T-helper 9 cell (primary cell): Measurements from ENCODE around the gene TDRD10.

ENCODE experiments used
- DNase-seq: peaks from one replicate; pipeline ENCODE4 v3.0.0-alpha.2; 2020

TDRD10 gene

DNA sequence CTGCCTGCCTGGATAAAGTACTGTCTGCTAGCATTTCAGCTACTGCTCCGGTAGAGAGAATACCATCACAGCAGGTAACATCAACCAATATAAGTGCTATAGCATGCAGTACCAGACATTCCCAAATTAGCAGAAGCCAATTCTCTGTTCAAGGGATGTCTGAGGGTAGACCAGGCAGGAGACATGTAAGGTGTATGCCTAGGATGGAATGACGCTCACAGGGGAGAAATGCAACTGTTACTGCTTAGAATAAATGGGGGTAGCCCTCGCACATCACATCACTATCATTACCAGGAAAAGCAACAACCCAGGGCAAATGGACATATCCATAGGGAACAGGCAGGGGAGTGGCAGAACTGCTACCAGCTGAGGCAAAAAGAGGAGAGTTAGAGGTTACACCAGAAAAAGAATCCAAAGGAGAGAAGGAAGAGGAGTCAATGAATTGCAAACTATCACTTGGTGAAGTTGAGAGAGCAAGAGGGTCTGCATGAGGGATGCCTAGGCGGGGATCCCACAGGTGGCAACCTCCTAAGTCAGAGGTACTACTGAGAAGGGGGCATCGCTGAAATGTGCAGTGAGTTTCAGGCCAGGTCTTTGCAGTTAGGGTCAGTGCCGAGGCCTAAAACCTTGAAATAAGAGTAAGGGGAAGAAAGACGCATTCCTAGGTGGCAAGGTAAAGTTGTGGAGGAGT lies 55.4 kb downstream of the TDRD10 start:
- no peak for DNase-seq

DNA sequence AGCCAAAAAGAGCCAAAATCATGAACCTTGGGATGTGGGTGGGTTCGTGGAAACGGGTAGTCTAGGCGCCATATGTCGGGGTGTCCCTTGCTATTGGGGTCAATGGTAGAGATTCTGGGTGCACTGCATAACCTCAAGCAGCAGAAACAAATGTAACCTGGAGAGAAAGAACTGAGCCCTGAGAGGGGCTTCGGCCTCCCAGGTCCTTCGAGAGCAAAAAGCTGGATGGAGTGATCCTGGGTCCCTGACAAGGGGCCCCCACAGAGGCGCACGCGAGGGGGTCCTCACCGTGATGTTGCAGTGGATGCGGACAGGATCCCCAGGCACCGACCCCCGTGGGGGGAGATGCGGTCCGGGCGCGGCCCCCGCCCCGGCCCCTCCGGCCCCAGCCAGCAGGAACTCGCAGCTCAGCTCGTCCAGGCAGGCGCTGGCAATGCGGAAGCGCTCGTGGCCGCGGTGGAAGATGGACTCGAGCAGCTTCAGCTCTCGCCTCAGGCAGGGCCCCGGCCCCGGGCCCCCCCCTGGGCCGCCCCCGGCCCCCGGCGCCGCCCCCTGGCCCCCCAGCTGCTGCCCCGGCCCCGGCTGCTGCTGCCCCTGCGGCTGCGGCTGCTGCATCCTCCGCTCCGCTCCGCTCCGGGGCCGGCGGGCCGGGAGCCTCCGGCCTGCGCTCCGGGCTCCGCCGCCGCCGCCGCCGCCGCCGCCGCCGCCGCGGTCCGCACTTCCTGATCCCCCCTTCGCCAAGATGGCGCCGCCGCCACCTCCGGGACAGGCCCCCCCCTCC lies 56.1 kb downstream of the TDRD10 start, which contains the start of gene UBE2Q1:
Gene UBE2Q1, minus strand, starts transcription at position 724 of the 781 bp plus-strand sequence. Its CDS starts 109 bp downstream, at position 615.
- DNase-seq: peak; percentile 12

DNA sequence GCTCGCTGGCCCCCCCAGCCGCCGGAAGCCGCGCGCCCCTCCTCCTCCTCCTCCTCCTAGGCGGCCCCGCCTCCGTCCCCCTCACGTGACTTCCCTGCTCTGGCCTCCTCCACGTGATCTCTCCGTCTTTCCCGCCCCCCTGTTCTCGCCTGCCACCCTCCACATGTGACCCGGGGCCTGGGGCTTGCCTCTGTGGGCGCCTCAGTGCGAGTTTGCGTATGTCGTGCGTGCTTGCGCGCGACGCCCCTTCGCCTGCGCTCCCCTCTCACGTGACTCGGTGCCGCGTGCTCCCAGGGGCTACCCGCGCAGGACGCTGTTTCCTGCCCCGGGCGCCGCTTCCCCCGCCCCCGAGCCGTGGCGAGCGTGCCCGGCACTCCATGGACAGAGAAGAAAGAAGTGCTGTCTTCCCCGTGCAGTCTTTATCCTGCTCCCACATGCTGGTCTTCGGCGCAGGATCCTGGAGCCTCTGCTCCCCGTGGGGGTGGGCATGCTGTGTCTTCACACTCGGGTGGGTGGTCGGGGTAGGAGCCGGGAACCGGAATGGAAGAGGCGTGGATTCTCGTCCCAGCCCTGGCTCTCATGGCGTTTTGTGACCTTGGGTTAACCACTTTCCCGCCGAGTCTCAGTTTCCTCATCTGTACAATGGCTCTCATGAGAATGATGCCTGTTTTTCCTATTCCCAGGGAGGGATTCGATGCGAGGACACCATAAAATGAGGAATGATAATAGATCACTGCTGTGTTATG lies 56.9 kb downstream of the TDRD10 start:
- DNase-seq: peak; percentile 99

DNA sequence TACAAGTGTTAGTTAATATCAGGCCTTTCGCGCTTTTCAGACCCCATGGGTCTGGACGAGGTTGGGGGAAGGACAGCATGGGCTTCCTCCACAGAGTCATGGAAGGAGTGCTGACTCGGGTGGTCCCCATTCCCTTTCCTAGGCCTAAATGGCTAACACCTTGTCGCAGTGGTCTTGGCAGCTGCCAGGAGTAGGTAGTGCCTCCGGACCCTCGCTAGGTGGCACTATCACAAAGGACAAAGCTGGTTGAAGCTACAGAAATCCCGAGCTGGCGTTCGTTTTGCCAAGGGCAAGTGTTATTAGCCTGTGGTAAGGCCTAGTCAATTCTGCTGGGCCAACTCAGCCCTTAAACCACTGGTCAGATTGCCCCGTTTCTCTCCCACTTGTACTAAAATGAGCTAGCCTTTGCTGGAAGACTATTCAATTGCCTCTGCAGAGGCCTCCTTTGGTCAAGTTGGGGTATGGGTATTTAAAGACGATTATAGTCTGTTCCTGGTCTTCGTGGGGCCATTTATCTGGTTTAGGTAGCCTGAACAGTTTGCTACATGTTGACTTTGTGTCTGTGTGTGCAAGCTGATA lies 57.5 kb downstream of the TDRD10 start:
- peak; percentile 75 for DNase-seq

DNA sequence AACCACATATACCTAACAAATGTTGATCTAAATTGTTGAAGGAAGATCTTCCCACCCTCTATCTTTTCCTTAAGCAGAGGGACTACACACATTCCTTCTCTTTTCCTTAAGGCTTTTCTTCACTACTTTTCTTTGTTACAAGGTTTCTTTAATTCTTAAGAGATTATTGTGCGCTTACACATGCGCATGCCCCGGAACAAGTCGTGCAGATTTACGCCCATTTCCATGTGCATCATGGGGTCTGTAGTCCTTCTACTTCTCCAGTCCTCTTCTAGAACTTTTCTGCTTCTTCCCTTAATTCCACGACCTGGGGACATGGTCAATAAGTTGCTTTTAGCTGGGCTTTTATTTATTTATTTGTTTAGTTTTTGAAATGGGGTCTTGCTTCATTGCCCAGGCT lies 63.9 kb downstream of the TDRD10 start:
- DNase-seq: no peak

DNA sequence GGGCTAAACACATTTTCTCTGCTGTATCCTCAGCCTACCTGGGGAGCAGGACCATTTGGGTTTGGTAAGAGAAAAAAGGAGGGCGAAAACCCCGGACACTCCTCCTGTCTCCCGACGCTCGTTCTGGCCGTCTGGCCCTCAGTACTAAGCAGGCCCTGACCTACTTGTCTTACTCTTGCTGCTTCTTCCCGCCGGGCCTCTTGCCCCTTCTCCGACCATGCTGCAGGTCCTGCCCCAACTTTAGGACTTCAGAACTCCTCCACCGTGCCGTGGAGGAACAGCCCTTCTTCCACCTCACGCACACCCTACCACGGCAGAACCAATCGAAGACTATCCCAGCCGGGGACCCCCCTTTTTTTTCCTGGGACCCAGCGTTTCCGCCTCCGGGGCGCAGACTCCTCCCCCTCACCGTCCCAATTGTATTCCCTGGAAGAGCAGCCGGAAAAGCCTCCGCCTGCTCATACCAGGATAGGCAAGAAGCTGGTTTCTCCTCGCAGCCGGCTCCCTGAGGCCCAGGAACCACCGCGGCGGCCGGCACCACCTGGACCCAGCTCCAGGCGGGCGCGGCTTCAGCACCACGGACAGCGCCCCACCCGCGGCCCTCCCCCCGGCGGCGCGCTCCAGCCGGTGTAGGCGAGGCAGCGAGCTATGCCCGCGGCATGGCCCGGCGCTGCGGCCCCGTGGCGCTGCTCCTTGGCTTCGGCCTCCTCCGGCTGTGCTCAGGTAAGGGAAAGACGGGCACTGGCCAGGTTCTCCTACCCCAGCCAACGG lies 65.6 kb downstream of the TDRD10 start, which contains the start of gene CHRNB2:
Gene CHRNB2, plus strand, starts transcription at position 393 of the 771 bp plus-strand sequence. Its CDS starts 267 bp downstream, at position 660.
- peak; percentile 74 for DNase-seq

DNA sequence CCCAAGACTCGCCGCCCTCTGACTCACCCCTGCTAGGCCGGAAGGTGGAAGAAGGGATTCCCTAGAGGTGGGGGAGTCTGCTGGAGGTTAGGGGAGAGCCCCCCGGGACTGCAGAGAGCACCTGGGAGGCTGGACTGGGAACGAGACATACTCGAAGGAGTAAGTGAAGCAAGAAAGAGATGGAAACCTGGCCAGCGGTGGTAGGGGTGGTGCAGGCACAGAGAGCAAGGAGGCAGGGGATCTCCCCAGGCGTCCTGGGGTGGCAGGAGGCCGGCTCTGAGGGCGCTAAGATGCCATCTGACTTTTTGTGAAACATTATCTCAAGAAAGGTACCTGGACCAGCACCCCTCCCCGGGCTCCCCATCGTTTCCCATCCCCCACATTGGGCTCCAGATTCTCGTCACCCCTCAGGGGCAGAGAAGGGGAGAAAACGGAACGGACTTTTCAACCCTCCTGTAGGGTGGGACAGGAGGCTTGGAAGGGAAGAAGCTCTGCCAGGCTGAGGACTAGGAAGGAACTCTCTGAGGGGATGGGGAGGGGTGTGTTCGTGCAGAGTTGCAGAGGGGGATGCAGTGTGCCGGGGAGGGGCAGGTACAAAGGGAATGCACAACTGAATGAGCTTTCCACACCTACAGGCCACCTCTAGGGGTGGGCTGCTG lies 66.3 kb downstream of the TDRD10 start:
- DNase-seq: no peak

DNA sequence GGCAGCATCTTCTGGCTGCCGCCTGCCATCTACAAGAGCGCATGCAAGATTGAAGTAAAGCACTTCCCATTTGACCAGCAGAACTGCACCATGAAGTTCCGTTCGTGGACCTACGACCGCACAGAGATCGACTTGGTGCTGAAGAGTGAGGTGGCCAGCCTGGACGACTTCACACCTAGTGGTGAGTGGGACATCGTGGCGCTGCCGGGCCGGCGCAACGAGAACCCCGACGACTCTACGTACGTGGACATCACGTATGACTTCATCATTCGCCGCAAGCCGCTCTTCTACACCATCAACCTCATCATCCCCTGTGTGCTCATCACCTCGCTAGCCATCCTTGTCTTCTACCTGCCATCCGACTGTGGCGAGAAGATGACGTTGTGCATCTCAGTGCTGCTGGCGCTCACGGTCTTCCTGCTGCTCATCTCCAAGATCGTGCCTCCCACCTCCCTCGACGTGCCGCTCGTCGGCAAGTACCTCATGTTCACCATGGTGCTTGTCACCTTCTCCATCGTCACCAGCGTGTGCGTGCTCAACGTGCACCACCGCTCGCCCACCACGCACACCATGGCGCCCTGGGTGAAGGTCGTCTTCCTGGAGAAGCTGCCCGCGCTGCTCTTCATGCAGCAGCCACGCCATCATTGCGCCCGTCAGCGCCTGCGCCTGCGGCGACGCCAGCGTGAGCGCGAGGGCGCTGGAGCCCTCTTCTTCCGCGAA lies 69.4 kb downstream of the TDRD10 start:
- no peak for DNase-seq

DNA sequence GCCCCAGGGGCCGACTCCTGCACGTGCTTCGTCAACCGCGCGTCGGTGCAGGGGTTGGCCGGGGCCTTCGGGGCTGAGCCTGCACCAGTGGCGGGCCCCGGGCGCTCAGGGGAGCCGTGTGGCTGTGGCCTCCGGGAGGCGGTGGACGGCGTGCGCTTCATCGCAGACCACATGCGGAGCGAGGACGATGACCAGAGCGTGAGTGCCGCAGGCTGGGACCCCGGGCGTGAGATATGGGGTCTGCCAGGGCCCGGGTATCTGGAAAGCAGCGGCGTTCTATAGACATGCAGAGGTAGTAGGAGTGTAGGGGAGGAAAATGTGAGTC lies 69.9 kb downstream of the TDRD10 start:
- no peak for DNase-seq

DNA sequence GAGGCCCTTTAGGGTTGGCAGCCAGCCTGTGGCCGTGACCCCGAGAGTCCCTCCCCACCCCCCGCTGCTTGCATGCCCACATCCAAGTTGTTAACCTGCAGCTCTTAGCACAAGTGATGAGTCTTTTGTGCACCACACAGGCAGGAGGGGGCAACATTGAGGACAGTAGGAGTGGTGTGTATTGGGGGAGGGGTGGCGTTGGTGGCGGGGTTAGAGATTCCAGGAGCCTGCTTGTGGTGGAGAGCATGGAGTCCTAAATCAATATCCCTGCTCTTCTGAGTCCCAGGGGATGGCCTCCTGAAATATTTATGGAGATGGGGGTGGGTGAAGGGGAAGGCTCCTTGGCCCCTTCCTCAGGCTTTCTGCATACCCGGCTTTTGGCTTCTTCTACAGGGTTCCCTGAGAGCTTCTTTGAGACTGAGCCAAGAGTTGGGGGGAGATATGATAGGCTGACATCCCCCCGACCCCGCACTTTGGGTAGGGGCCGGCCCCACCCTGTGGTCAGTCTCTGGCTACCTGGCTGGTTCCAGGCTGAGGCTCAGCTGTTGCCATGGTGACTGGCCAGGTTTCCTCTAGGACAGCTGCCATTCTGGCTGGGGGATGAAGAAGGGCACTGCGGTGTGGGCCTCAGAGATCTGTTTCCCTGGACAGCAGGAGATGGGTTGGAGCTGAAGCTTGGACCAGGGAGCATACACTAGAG lies 70.6 kb downstream of the TDRD10 start:
- no peak for DNase-seq

DNA sequence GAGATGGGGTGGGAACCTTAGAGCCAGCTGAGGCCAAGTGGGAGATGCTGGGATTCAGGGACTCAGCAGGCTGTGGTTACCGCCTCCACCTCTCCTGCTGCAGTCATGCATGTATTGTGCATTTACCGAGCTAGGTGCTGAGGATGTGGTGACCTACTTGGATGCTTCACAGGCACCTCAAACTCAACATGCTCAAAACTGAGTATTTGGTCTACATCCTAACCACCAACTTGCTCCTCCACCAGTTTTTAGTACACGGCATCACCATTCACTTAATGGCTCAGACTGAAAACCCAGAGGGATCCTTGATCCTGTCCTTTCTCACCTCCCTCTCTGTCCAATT lies 71.1 kb downstream of the TDRD10 start:
- no peak for DNase-seq

DNA sequence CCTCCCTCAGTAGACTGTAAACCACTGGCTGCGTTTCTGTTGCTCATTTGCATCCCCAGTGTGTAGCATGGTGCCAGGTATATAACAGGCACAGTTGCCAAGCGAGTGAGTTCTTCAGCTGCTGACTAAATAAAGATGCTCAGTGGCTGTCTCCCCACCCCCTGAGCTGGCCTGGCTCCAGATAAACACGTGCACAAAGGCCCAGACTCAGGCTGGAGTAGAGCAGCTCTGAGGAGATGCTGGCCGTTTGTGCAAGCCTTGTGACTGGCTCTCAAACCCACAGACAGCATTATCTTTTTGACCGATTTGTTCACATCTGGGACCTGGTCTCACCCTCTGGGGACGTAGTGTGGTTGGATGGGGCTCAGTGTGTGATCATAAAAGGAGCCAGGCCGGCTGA lies 72.7 kb downstream of the TDRD10 start:
- no peak for DNase-seq

DNA sequence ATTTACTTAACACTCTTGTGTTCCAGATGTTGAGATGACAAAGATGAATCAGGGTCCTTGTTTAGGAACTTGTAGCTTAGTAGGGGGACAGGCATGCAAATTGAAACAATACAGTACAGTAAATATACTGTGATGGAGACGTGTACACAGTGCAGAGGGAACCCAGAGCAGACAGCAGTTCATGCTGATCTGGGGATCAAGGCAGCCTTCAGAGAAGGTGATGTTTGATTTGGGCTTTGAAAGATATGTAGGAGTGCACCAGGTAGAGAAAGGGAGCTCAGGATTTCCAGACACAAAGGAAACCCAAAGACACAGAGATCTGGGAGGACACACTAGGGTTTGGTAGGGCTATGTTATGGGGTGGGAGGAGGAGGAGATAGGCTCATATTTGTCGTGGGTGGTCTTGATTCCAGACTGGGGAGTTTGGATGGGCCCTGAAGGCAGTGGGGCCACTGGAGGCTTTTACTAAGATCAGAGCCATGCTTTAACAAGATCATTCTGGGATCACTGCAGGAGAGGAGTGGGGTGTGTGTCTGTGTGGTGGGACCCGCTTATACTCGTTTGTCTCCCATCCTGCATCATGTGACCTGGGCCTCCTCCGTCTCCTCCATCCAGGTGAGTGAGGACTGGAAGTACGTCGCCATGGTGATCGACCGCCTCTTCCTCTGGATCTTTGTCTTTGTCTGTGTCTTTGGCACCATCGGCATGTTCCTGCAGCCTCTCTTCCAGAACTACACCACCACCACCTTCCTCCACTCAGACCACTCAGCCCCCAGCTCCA lies 73.3 kb downstream of the TDRD10 start:
- DNase-seq: no peak

DNA sequence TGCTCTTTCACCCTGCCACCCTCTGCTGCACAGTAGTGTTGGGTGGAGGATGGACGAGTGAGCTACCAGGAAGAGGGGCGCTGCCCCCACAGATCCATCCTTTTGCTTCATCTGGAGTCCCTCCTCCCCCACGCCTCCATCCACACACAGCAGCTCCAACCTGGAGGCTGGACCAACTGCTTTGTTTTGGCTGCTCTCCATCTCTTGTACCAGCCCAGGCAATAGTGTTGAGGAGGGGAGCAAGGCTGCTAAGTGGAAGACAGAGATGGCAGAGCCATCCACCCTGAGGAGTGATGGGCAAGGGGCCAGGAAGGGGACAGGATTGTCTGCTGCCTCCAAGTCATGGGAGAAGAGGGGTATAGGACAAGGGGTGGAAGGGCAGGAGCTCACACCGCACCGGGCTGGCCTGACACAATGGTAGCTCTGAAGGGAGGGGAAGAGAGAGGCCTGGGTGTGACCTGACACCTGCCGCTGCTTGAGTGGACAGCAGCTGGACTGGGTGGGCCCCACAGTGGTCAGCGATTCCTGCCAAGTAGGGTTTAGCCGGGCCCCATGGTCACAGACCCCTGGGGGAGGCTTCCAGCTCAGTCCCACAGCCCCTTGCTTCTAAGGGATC lies 74.0 kb downstream of the TDRD10 start:
- no peak for DNase-seq

DNA sequence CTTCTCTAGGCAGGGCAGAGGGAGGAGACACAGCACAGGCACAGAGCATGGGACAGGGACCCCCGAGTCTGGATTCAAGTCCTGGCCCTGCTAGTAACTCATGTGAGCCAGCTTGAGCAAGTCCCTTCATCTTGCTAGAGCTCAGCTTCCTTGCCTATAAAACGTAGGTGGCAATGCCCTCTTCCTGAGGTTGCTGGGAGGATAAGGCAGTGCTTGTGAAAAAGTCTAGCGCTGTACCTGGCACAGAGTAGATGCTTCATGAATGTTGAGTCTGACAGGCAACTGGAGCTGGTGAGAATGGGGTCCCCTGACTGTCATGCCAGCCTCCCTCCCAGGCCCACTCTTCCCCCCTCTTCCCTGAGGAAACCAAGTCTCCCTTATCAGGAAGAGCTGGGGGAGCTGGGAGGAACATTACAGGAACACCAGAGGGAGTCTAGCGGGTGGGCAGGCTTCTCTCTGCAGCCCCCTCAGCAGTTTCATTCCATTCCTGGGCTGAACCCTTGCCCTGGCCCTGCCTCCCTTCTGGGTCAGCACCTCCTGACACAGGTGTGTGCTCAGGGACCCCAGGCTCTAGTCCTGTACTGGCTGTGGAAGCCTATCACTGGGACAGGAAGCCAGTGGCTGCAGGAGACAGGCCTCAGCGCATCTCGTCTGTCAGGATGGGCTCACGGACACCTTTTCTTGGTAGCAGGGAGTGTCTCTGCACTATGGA lies 75.5 kb downstream of the TDRD10 start:
- DNase-seq: no peak

DNA sequence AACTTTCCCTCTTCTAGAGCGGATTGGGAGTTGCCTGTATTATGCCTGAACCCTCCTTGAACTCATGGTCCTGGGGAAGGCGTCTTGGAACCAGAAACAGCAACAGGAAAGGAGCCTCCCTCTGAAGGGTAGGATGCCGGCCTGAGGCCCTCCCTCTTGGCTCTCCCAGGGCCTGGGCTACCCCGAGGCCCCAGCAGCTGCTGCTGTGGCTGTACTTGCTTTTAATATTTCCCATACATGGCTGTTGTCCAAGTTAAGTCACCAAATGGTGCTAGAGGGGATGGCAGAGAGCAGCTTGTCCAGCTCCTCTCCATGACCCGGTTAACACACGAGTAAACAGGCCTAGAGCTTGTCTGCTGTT lies 76.0 kb downstream of the TDRD10 start:
- DNase-seq: no peak

DNA sequence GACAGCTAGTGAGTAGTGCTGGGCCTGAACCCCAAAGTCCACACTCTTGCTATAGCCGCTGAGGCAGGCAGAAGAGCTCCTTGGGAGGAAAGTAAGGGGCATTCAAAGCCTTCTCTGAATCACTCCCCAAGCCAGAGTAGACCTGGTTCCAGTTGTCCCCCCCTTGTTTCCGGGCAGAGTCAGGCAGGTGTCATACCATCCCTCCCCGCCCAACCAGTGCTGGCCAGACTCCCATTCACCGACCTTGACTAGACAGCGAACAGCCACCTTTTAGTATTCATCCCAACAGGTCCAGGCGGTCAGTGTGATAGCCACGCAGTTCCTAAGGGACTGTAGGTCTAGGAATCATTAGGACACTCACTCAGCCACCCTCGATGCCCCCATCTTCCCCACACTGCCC lies 77.4 kb downstream of the TDRD10 start:
- no peak for DNase-seq

DNA sequence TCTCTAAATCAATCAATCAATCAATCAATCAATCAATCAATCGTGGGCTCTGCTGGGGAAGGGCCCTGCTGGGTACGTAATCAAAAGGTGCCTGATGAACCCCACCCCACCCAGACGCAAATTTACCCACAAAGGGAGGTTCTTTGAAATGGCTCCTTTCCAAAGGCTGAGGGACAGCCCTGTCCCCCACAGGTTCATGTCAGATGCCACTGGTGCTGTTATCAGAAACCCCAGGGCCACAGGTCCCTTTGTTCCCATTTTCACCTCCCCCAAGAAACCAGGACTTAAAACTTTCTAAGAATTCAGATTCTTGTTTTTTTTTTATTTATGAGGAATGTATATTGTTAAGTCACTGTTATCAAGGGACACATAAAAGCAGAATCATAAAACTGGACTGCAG lies 79.7 kb downstream of the TDRD10 start:
- no peak for DNase-seq

DNA sequence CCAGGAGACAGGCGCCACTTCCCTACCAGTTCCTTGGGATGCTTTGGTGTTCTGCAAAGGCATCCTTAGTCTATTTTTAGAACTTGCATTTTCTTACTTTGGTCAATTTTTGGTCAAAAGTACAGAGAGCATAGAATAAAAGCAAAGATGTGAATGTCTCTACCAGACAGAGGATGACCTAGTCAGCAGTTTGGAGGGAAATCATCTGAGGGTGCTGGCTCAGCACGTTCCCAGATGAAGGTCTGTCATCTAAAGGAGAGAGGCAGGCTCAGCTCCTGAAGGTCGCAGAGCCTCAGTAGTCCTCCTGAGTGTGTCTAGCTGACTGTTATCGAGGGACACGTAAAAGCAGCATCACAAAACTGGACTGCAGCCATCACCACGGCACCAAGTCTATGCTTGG lies 80.9 kb downstream of the TDRD10 start:
- no peak for DNase-seq
